Upper lobe of left lung (tissue), 6 donors: ENCODE data around the gene ADCY2. TPM values are rescaled to one million over a fixed set of nuclear protein-coding genes. Genes with fewer than 3 reads are reported as not detected.

ENCODE experiments used
- ATAC-seq, 2 donors: fragments of 200-7000 bp; cut with Tn5 transposase; one replicate each; pipeline ENCODE4 v1.9.1; 2022; ENCODE audit warnings: mild to moderate bottlenecking in 2 of 2, moderate library complexity in 2 of 2; ENCODE audit not compliant: low FRiP score in 2 of 2
- DNase-seq, 2 donors: peaks; one replicate each; pipeline ENCODE4 v3.0.0-alpha.2; 2019 to 2020
- H3K27ac ChIP-seq, 4 donors: fragments of 200-600 bp; sonication (generic); one replicate each; pipeline ENCODE4 v1.5.1; 2016 to 2019
- H3K27me3 ChIP-seq, 4 donors: fragments of 200-600 bp; sonication (generic); one replicate each; pipeline ENCODE4 v1.5.1; 2017 to 2019
- H3K36me3 ChIP-seq, 4 donors: fragments of 200-600 bp; sonication (generic); one replicate each; pipeline ENCODE4 v1.5.1; 2016 to 2019
- H3K4me1 ChIP-seq, 4 donors: fragments of 200-600 bp; sonication (generic); one replicate each; pipeline ENCODE4 v1.5.1; 2018 to 2019
- H3K4me3 ChIP-seq, 4 donors: fragments of 200-600 bp; sonication (generic); one replicate each; pipeline ENCODE4 v1.5.1; 2017 to 2019; ENCODE audit warnings: mild to moderate bottlenecking in 2 of 4, moderate library complexity in 1 of 4
- H3K9me3 ChIP-seq, 4 donors: fragments of 200-600 bp; sonication (generic); one replicate each; pipeline ENCODE4 v1.5.1; 2018 to 2019
- EP300 ChIP-seq, 4 donors: sonication (generic); formaldehyde crosslinking; IDR thresholded peaks; one replicate each; pipeline ENCODE4 v1.5.1; 2017; ENCODE audit warnings: antibody characterized with exemption in 4 of 4, control low read depth in 2 of 4
- POLR2A ChIP-seq, 4 donors: fragments of 450-650 bp; IDR thresholded peaks; one replicate each; pipeline ENCODE4 v1.5.1; 2016 to 2017; ENCODE audit warnings: antibody characterized with exemption in 4 of 4, mild to moderate bottlenecking in 2 of 4
- POLR2AphosphoS5 ChIP-seq, 2 donors: sonication (generic); formaldehyde crosslinking; IDR thresholded peaks; one replicate each; pipeline ENCODE4 v1.5.1; 2017; ENCODE audit warnings: antibody characterized with exemption in 2 of 2
- WGBS, 2 donors: methylation state at CpG; one replicate each; pipeline ENCODE4 v1.1.5; 2017 to 2018; 5-methylcytosine and 5-hydroxymethylcytosine counted together
- total RNA-seq, 6 donors: library from RNA; depleted of rRNA in 4 of 6; stranded (reverse); fragments of >200 nt in 4 of 6; gene quantifications; one replicate each; pipeline versions ENCODE4 v1.1.0 to v1.2.1, GENCODE V29; 2016 to 2021
- TF ChIP-seq, protein P1 (sequence below), 6 experiments: fragments of 450-650 bp in 4 of 6; fragments of 200-600 bp in 2 of 6; sonication (generic) in 2 of 6; IDR thresholded peaks; one replicate each; pipeline ENCODE4 v1.5.1; 2016 to 2019; ENCODE audit warnings: antibody characterized with exemption in 6 of 6
- donor health status: DM: no; HTN: no; CAD: no; lungs with moderate emphysema.
- donor health status: DM: no; HTN: yes; CAD: no; lungs with severe emphysema.

Gene ADCY2
- total RNA-seq, 6 donors from 2014 or later = 0.20 to 2.4 (median 0.46) TPM; not detected in 1

DNA sequence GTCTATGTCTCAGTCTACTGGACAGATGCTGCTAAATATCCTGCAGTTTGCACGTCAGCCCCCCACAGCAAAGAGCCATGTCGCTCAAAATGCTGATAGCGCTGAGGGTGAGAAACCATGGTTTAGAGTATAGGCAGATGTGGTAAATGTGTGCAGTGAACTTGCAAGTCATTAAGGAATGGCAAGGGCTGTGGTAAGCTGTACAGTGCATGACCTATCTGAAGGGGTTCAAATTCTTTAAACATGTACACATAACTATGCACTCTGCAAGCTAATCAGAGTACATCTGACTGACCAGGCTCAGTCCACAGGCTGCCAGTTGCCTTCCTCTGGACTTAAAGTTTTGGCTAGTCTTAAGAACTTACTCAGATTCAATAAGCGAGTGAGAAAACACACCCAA, 284.3 kb downstream of the ADCY2 start:
- no peaks in the 10 kb centered on the region for H3K4me1 ChIP-seq
- WGBS, 2 donors = 77 to 82% methylated on average over 4 of the region's 4 CpGs
- DNase-seq = no peak
- ATAC-seq = no peak
- H3K27me3 ChIP-seq = no peaks in the 10 kb centered on the region
- H3K9me3 ChIP-seq = no peaks in the 10 kb centered on the region
- H3K27ac ChIP-seq = no peak overlapping the region
- TF ChIP-seq, protein P1, sequence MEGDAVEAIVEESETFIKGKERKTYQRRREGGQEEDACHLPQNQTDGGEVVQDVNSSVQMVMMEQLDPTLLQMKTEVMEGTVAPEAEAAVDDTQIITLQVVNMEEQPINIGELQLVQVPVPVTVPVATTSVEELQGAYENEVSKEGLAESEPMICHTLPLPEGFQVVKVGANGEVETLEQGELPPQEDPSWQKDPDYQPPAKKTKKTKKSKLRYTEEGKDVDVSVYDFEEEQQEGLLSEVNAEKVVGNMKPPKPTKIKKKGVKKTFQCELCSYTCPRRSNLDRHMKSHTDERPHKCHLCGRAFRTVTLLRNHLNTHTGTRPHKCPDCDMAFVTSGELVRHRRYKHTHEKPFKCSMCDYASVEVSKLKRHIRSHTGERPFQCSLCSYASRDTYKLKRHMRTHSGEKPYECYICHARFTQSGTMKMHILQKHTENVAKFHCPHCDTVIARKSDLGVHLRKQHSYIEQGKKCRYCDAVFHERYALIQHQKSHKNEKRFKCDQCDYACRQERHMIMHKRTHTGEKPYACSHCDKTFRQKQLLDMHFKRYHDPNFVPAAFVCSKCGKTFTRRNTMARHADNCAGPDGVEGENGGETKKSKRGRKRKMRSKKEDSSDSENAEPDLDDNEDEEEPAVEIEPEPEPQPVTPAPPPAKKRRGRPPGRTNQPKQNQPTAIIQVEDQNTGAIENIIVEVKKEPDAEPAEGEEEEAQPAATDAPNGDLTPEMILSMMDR (IDR thresholded peaks at IDR 0.05) = no peak
- TF ChIP-seq POLR2A (IDR thresholded peaks at IDR 0.05) (no peak), EP300 (IDR thresholded peaks at IDR 0.05) (no peak), POLR2AphosphoS5 (IDR thresholded peaks at IDR 0.05) (no peak)
- H3K36me3 ChIP-seq = no peaks in the 10 kb centered on the region
- no peak overlapping the region for H3K4me3 ChIP-seq

DNA sequence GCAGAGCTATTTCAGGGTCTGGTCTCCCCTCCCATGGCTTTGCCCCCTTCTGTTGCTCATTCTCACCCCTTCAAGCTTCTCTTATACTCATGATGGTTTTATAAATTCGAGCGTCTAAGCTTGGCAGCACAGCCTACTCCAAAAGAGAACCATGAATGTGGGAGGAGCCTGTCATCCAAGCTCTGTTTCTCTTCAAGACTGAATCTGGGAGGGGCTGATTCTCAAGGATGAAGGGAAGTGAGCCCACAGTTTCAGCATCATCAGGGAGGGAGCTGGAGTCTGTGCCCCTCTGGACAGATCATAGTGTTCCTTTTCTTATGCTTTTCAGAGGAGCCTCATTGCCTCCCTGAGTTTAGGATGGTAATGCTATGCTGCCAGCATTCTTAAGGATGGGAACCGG, 286.4 kb downstream of the ADCY2 start:
- ATAC-seq (no peak), DNase-seq (no peak)
- TF ChIP-seq POLR2A (IDR thresholded peaks at IDR 0.05) (no peak), POLR2AphosphoS5 (IDR thresholded peaks at IDR 0.05) (no peak), EP300 (IDR thresholded peaks at IDR 0.05) (no peak)
- TF ChIP-seq, protein P1 (IDR thresholded peaks at IDR 0.05) = no peak
- Histone ChIP-seq H3K27me3 (no peaks in the 10 kb centered on the region), H3K36me3 (no peaks in the 10 kb centered on the region), H3K4me1 (no peaks in the 10 kb centered on the region), H3K4me3 (no peak overlapping the region), H3K27ac (no peak overlapping the region), H3K9me3 (no peaks in the 10 kb centered on the region)
- WGBS, 2 donors = 81 to 89% methylated on average over 3 of the region's 3 CpGs

DNA sequence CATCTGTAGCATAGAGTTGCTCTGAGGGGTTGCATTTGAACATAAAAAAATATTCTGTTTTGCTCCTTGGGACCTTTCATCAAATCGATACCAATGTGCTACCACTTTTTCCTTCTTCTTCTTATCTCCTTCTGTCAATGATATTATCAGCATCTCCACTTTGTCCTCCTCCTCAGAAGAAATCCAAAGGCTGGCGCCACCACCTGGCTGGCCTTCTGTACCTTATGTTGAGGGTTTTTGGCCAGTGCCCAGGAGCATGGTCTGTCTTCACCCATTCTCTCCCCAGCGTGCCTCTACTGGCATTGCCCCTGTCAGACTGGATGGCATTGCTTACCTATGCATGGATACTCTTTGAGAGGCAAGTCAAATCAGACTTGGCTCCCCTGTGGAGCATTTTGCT, 287.8 kb downstream of the ADCY2 start:
- Histone ChIP-seq H3K27me3 (no peaks in the 10 kb centered on the region), H3K36me3 (no peaks in the 10 kb centered on the region), H3K9me3 (no peaks in the 10 kb centered on the region), H3K4me3 (no peak overlapping the region), H3K27ac (no peak overlapping the region), H3K4me1 (no peaks in the 10 kb centered on the region)
- DNase-seq = no peak
- TF ChIP-seq POLR2AphosphoS5 (IDR thresholded peaks at IDR 0.05) = no peak
- TF ChIP-seq, protein P1 (IDR thresholded peaks at IDR 0.05) = no peak
- no peak for TF ChIP-seq POLR2A (IDR thresholded peaks at IDR 0.05)
- TF ChIP-seq EP300 (IDR thresholded peaks at IDR 0.05) = no peak
- 75 to 84% methylated on average over 3 of the region's 3 CpGs for WGBS, 2 donors
- ATAC-seq = no peak

DNA sequence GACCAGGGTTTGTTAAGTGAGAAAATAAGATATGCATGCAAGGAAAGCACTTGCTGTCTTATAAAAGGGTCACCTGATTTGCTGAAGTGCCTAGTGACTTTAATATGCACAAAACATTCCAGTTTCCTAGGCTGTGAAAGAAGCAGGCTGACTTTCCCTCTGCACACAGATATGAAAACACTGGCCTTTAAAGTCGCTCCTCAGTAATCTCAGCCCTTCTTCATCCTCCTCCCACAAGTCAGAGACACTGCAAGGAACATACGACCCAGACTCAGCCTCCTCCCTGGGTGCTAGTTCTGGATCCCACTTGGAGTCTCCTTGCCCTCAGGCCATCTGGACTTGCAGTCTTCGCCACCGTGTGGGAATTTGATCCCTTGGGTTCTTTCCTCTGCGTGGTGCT, 288.9 kb downstream of the ADCY2 start:
- no peaks in the 10 kb centered on the region for H3K36me3 ChIP-seq
- no peak overlapping the region for H3K27ac ChIP-seq
- H3K9me3 ChIP-seq = no peaks in the 10 kb centered on the region
- TF ChIP-seq EP300 (IDR thresholded peaks at IDR 0.05) (no peak), POLR2AphosphoS5 (IDR thresholded peaks at IDR 0.05) (no peak)
- TF ChIP-seq, protein P1 (IDR thresholded peaks at IDR 0.05) = no peak
- no peaks in the 10 kb centered on the region for H3K4me1 ChIP-seq
- H3K27me3 ChIP-seq = no peaks in the 10 kb centered on the region
- 50 to 89% methylated on average over 2 to 5 of the region's 5 CpGs for WGBS, 2 donors
- ATAC-seq = no peak
- no peak overlapping the region for H3K4me3 ChIP-seq
- DNase-seq = no peak

DNA sequence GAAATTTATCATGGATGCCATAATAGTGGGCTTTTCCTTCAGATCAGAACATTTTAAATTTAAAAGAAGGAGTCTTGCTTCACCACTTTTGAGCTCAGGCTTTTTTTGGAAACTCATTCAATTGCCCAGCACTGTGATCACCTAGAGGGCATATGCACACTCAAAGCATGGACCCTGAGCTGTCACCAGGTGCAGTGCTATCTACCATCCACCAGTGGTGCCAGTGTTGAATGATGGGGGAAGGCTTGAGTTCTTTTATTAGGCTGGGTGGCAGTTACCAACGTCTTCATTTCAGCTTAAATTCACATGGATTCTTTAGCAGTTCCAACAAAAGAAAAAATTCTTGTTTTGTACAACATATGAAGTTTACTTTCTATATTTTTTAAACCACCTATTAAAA, 290.9 kb downstream of the ADCY2 start:
- ATAC-seq (no peak), DNase-seq (no peak)
- H3K4me3 ChIP-seq = no peak overlapping the region
- WGBS, 2 donors = 12 to 40% methylated on average over 1 of the region's 1 CpG
- H3K36me3 ChIP-seq = no peaks in the 10 kb centered on the region
- no peaks in the 10 kb centered on the region for H3K4me1 ChIP-seq
- TF ChIP-seq POLR2AphosphoS5 (IDR thresholded peaks at IDR 0.05) (no peak), POLR2A (IDR thresholded peaks at IDR 0.05) (no peak), EP300 (IDR thresholded peaks at IDR 0.05) (no peak)
- TF ChIP-seq, protein P1 (IDR thresholded peaks at IDR 0.05) = no peak
- no peaks in the 10 kb centered on the region for H3K27me3 ChIP-seq
- no peaks in the 10 kb centered on the region for H3K9me3 ChIP-seq
- no peak overlapping the region for H3K27ac ChIP-seq
